GM12892 (cell line): Measurements from ENCODE around the gene AHI1.

Source experiments
- POLR2A ChIP-seq: IDR thresholded peaks from 2 replicates; pipeline ENCODE4 v1.6.1; 2011; ENCODE audit warnings: low read depth, low read length, control low read depth
- POLR2AphosphoS5 ChIP-seq: IDR thresholded peaks from 2 replicates; pipeline ENCODE4 v1.6.1; 2011; ENCODE audit warnings: low read depth, low read length, control low read depth
- TAF1 ChIP-seq: IDR thresholded peaks from 2 replicates; pipeline ENCODE4 v1.6.1; 2011; ENCODE audit warnings: low read depth, mild to moderate bottlenecking, control low read depth, low read length, borderline replicate concordance

- TF ChIP-seq POLR2A (no peak), POLR2AphosphoS5 (no peak), TAF1 (no peak)
Observed at GRCh38 chr6:135234492-135234780, 263.1 kb downstream of the AHI1 start.
